Right kidney (tissue), 1 donor: ENCODE results near the gene SLC19A1.
A peak's percentile ranks its signal among the peaks of the same experiment; 100 is the strongest.
"Not testable (repeated sequence)": the region's sequence is repeated elsewhere in the genome, so short reads cannot be mapped to it uniquely, and the experiment has no call there.

ENCODE experiments used
- DNase-seq: peaks from one replicate; pipeline ENCODE4 v3.0.0-alpha.2; 2016

Gene SLC19A1

GRCh38 chr21:45577801-45578175 lies 35.5 kb upstream of the SLC19A1 start:
- DNase-seq: no peak

DNA sequence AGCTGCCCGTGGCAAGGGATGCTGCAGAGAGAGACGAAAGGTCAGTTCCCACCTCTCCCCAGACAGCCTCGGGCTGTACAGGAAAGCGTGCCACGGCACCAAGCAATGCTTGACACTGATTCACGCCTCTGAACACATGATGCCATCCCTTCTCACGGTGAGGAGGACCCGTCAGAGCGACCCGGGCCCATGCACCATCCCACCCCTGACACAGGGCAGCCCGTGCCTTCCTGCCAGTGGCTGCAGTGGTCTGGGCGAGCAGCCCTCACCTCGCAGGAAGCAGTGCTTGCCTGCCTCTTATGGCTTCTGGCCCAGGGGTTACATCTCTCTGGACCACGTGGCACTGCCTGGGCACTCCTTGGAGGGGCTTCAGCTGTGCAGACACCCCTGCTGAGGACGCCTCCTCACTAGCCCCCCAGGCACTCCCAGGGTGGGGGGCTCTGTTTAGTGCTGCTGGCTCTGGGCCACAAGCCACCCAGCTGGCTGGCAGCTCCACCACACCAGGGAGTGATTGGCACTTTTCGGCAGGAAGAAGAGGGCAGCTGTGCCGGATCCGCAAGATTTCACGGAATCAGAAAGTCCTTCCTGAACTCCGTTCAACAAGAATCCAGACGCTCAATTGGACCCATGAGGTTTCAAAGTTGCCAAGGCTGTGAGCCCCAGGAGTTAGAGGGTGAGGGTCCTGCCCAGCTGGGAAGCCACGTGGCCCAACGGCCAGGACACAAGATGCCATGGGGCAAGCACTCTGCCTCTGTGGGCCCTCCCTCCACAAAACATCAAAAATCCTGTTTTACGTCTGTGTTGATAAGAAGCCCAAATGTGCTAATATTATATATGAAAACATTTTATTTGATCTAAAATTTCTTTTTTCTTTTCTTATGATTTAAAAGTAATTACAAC lies 34.8 kb upstream of the SLC19A1 start:
- DNase-seq: no peak

- DNase-seq: no peak
Measured at GRCh38 chr21:45575993-45576837, 34.0 kb upstream of the SLC19A1 start.

DNA sequence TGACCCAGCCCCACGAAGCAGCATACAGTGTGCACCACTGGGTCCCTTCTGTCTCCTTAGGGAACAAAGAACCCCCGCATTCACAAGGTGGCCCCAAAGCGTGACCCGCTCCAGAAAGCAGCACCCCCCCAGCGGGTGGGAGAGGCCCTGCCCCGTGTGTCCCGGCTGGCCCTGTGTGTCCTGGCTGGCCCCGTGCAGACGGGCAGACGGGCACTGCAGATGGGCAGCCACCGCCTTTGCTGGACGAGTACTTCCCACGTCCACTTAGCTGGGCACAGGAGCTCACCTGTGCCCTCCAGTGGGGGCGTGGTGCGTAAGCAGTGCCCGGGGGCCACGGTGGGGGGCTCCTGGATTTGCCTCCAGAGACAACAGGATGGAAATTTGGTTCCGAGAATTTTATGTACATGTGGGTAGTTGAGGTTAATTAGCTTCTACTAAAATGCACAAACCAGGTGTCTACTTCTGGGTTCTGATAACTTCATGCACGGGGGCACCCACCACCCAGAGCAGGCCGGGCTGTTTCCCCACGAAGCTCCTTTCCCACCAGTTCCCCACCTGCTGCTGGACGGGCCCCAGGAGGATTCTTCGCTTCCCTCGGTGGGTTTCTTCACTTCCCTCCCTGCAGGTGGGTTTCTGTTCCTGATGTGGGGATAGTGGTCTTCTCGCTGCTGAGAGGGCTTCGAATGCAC lies 33.2 kb upstream of the SLC19A1 start:
- DNase-seq: no peak

- DNase-seq: no peak
Measured at GRCh38 chr21:45574691-45575090, 32.5 kb upstream of the SLC19A1 start.

GRCh38 chr21:45574081-45574501 lies 31.9 kb upstream of the SLC19A1 start:
- peak; percentile 47 for DNase-seq

- no peak for DNase-seq
Measured at GRCh38 chr21:45573452-45574035, 31.3 kb upstream of the SLC19A1 start.

- no peak for DNase-seq
Measured at GRCh38 chr21:45572783-45573451, 30.7 kb upstream of the SLC19A1 start.

- DNase-seq: no peak
Measured at GRCh38 chr21:45572231-45572630, 30.0 kb upstream of the SLC19A1 start.

- DNase-seq: no peak
Measured at GRCh38 chr21:45571641-45572040, 29.4 kb upstream of the SLC19A1 start.

DNA sequence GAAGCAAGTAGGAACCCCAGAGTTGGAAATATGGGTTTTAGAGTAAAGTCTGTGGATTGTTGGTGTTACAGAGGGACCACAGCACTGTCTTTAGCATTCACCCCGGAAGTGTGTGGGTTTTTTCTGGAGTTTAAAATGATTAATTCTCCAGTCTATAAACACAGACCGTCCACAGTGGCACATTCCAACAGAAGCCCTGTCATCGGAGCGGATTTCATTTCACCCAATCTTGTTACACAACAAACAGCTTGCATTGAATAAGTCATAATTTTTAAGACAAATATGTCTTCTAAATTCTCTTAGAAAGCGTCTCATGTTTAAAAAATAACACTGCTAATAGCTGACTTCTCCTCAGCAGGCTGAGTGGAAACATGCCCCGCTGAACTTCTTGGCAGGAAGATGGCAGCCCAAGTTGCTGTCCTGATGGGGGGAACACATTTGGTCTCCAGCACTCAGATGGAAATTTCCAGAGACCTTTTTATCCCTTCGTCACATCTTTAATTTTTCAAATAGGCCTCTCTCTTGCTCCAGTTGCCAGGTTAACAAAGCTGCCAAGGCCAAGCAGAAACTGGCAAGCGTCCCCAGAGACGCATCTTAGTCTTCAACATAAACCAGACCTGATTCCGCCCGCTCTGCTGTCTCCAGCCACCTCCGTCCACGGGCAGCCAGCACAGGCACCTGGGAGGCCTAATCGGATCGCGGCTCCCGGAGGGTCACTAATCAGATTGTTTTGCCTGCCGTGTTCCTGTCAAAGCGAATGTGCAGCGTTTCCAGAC lies 28.8 kb upstream of the SLC19A1 start:
- no peak for DNase-seq

DNA sequence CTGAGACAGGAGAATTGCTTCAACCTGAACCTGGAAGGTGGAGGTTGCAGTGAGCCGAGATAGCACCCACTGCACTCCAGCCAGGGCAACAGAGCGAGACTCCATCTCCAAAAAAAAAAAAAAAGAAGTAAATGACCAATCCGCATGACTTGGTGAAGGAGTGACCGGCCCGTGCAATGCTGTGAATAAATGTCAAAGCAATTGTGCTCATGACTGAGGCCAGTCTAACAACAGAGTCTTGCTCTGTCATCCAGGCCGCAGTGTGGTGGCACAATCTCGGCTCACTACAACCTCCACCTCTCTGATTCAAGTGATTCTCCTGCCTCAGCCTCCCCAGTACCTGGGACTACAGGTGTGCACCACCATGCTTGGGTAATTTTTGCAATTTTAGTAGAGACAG lies 27.8 kb upstream of the SLC19A1 start:
- no peak for DNase-seq

- no peak for DNase-seq
Measured at GRCh38 chr21:45568383-45568782, 26.1 kb upstream of the SLC19A1 start.

DNA sequence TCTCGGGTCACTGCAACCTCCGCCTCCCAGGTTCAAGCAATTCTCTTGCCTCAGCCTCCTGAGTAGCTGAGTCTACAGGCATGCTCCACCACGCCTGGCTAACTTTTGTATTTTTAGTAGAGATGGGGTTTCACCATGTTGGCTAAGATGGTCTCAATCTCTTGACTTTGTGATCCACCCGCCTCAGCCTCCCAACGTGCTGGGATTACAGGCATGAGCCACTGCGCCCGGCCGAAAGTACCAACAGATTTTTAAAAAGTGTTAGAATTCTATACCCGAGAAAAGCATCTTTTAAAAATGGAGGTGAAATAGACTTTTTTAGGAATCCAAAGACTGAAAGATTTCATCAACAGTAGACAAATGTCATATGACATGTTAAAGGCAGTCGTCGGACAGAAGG lies 21.9 kb upstream of the SLC19A1 start:
- DNase-seq: not testable (repeated sequence)

DNA sequence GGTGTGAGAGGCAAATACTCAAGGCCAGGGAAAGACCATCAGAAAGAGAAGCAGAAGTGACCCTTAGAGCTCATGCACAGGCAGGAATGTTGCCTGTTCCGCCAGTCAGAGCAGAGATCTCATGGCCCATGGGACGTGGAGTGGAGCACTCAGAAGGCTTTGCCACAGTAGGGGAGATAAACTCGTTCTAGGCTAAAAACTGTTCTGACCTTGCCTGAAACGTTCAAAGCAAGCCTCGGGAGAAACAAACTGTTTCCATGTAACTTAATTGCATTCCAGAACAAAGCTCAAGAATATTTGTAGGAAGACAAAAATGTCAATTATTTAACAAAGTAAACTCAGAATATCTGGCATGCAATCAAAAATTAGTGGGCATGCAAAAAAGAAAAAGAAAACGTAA lies 20.7 kb upstream of the SLC19A1 start:
- DNase-seq: no peak

DNA sequence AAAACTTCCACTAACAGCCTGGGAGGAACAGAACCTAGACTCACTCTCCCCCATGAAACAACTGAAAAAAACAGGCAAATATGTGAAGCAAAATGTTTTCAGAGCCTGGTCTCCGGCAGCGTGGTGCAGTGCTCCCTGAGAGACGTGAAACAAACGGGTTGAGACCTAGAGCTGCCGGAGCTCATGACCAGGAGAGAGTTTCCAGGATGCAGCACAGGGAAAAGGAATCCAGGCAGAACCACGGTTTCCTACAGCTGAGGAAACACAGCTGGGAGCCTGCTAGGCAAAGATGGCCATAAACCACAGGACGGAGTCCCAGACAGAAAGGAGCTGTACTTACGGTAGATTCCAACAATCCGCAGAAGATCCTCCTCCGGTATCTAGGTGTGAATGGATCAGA lies 20.2 kb upstream of the SLC19A1 start:
- DNase-seq: no peak

DNA sequence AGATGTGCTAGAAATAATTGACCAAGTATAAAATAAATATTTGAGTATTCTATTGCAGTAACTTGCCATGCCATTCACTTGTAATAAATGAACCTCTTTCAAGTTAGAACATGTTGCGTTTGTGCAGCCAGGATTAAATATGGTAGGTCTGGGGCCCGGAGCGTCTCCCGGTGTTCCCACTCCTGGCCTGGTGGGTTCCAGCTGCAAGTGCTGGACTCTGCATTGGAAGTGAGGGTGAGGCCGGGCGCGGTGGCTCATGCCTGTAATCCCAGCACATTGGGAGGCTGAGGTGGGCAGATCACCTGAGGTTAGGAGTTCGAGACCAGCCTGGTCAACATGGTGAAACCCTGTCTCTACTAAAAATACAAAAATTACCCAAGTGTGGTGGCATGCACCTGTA lies 19.0 kb upstream of the SLC19A1 start:
- not testable (repeated sequence) for DNase-seq

GRCh38 chr21:45560106-45561021 lies 18.1 kb upstream of the SLC19A1 start:
- DNase-seq: no peak

DNA sequence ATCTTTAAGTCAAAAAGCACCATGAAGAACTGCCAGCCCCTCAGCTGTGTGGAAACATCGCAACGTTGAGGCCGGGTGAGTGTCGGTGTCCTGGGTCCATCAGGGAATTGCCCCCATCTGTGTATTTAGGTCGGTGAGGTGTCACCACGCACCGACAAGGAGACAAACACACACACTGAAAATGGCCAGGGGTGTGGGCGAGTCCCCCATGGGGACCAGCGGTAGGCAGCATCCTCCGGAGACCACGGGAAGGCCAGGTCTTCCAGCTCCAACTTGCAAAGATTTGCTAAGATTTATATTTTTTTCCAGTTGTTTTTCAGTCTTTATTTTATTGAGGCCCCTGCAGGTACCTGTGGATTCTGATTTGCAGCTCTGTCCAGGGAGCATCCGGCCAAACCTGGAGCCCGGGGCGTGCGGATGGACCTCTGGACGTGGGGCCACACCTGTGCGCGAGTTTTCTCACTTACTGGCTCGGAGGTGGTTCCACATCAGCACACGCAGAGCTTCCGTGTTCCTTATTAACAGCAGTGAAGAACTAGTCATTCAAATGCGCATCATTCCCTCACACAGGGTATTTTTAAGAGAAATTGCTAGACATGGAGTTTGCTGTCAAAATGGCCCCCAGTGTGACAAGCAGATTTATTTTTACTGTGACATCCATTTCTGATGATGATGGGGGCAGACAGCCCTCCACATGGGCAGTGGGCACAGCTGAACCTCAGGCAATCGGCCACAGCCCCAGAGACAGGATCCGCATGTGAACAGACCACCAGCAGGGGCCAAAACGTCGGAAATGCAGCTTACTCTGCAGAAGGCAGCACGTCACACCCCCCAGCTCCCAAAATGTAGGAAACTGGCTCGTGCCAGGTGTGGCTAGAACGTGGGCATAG lies 17.2 kb upstream of the SLC19A1 start:
- DNase-seq: peak; percentile 0
